NCI-H524 treated with DMSO at 0.1 percent for 48 hours (cell line): ENCODE data around the gene COG3.

ENCODE experiments used
- DNase-seq: peaks from one replicate; lab custom pipeline; 2025; lab: John Stamatoyannopoulos, UW

The COG3 gene

GRCh38 chr13:45447050-45447661, 17.6 kb upstream of the COG3 start:
- no peak for DNase-seq

- DNase-seq: no peak
Observed at GRCh38 chr13:45448965-45449559, 15.7 kb upstream of the COG3 start.

GRCh38 chr13:45451282-45451681, 13.5 kb upstream of the COG3 start:
- no peak for DNase-seq

- no peak for DNase-seq
Observed at GRCh38 chr13:45454204-45454603, 10.5 kb upstream of the COG3 start.

- no peak for DNase-seq
Observed at GRCh38 chr13:45456196-45456972, 8.4 kb upstream of the COG3 start.

DNA sequence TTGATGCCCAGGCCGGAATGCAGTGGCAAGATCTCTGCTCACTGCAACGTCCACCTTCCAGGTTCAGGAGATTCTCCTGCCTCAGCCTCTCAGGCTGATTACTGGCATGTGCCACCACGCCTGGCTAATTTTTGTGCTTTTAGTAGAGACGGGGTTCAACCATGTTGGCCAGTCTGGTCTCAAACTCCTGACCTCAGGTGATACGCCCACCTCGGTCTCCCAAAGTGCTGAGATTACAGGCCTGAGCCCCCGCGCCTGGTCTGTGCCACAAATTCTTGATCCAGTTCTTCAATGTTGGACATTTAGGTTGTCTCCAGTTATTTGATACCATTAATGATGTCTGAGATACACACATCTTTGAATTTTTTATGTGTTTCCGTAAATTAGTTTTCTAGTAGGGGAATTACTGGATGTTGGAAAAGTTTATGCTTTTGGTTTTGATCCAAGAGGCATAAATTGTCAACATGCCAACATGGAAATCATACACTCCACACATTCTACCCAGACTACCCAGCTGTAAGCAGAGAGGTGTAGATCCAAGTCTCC, 525 bp upstream of the COG3 start:
- no peak for DNase-seq

- no peak for DNase-seq
Observed at GRCh38 chr13:45466359-45466758, 1.6 kb downstream of the COG3 start.

GRCh38 chr13:45468635-45469034, 3.9 kb downstream of the COG3 start:
- no peak for DNase-seq

GRCh38 chr13:45472171-45472705, 7.5 kb downstream of the COG3 start:
- no peak for DNase-seq

DNA sequence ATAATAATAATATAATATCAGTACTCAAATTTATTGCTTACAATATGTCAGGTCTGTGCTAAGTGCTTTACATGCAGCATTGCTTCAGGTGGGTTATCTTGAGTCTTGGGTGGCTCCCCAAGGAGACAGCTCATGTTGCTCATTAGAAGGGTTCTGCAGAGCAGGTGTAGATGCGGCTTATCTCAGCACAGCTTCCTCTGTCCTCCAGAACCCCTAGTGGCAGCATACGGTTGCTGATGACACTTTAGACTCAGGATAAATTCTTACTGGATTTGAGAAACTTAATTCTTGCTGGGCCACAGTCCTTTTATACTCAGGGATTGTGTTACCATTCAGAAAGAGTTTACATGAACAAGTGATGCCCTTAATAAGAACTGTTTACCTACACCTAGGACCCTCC, 8.9 kb downstream of the COG3 start:
- no peak for DNase-seq

GRCh38 chr13:45474584-45475454, 10.1 kb downstream of the COG3 start:
- DNase-seq: no peak

GRCh38 chr13:45479661-45480060, 14.9 kb downstream of the COG3 start:
- DNase-seq: no peak

DNA sequence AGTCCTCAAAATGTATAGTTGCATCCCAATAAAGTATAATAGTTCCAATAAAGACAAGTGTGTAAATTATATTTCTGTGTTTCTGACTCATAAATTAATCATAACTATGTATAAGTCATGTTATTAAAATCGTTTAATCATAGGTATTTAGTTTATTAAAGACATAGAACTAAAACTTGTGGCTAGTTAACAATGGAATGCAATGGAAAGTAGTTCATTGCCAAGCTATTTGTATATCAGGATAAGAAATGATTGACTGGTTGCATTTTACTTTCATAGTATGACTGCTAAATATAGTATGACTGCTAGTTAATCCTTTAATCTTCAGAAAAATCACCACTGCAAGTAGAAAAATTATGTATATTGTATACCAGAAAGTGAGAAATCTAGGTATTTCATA, 16.9 kb downstream of the COG3 start:
- DNase-seq: no peak

GRCh38 chr13:45482571-45483173, 17.9 kb downstream of the COG3 start:
- DNase-seq: no peak

DNA sequence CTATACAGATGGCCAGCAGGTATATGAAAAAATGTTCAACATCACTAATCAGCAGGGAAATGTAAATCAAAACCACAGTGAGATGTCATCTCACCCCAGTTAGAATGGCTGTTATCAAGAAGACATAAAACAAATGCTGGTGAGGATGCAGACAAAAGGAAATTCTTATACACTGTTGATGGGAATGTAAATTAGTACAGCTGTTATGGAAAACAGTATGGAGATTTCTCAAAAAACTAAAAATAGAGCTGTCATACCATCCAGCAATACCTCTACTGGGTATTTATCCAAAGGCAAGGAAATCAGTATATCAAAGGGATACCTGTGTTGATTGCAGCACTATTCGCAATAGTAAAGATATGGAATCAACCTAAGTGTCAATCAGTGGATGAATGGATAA, 22.9 kb downstream of the COG3 start:
- DNase-seq: no peak

DNA sequence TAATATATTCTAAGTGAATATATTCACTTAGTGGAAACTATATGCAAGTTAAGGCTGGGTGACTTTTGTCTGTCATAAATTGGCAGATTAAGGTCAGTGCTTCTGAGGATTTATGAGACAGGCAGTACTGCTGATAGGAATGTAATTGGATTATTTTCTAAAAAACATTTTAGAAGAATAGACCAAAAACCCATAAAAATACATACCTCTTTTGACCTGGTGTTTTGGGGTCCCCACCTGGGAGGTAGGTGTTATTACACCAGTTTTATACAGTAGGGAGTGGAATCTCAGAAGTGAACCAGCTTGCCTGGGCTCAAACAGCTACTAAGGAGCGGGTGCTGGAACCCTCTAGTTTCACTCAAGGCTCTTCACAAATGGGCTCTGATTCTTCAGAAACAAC, 25.3 kb downstream of the COG3 start:
- DNase-seq: no peak

DNA sequence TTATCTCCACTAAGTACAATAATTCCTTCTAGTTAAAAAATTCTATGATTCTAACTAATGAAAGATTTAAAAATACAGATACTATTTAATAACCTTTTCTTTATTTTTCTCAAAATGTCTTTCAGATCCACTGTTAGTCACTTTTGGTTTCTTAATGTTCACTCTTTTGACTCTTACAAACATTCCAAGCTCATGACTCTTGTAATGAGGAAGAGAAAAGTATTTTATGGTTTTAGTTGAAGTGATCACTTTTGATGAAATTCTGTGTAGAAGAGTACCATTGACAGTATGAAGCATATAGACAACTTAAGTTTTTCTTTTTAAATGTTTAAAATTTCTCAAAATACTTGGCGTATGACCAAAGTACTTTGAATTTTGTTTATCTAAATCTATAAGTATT, 27.8 kb downstream of the COG3 start:
- no peak for DNase-seq

DNA sequence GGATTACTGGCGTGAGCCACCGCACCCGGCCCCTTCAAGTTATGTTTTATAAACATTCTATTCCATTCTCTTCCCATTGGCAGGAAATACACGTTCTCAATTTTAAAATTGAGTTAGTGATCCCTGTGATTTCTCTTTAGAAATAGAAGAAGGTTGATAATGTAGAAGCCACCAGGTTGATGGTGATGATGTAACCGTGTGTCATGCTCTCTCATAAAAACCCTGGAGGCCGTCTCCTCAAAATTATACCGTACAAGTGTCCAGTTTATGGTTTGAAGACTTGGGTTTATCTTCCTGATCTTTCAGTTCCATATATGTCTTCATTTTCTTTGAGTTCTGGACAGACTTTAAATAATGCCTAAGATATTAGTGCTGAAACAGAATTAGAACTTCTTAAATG, 32.2 kb downstream of the COG3 start:
- DNase-seq: no peak

DNA sequence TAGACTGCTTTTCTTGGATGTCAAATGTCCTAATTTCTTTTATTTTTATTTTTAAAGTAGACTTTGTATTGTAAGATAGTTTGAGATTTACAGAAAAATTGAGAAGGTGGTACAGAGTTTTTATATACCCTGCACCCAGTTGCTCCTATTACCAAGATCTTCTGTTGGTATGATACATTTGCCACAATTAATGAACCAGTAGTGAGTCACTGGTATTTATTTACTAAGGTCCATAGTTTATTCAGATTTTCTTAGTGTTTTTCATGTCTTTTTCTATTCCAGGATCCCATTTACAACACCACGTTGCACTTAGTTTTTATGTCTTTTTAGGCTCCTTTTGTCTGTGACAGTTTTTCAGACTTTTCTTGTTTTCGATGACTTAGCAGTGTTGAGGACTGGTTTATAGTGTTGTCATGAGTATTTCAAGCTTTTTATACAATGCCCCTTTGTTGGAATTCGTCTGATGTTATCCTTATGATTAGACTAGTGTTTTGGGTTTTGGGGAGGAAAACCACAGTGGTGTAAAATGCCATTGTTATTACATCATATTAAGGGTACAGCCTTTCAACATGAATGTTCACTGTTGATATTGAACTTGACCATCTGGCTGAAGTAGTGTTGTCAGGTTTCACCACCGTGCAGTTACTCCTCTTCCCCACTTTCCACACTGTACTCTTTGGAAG, 35.9 kb downstream of the COG3 start:
- DNase-seq: no peak

DNA sequence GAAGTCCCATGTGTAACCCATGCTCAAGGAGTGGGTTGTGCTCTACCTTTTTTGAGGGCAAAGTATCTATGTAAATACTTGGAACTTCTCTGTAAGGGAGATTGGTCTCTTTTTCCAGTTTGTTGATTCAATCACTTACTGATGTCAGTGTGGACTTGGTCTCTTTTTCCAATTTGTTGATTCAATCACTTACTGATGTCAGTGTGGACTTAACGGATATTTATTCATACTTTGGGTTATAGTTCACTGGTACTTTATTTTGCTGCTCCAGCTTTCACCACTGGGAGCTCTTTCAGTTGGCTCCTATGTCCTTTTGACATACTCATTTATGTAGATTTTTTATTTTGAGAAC, 36.4 kb downstream of the COG3 start:
- no peak for DNase-seq

DNA sequence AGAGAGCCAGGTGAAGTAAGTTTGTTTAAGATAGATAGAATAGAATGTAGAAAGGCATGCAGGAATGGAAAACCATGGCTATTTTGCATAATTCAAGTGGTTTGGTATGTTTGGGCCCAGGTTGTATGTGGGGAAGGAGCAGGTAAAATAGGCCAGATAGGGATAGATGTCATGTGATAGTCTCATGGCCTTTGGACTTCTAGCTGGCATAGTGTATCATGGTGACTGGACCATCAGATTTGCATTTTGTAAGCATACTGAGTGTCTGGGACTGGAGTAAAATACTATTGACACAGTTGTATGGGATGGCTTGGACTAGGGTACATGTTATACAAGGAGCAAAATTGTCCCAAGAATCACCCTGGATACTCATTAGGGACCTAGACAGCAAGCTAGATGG, 38.9 kb downstream of the COG3 start:
- no peak for DNase-seq
